HepG2 (cell line): Measurements from ENCODE around the gene ADGRG1.

Experiments
- CTCF ChIP-seq: sonication (generic); formaldehyde crosslinking; IDR thresholded peaks from 2 replicates; pipeline ENCODE4 v1.5.0; 2020; ENCODE audit warnings: mild to moderate bottlenecking, missing genetic modification reagents, moderate library complexity
- DBP ChIP-seq: sonication (generic); formaldehyde crosslinking; IDR thresholded peaks from 2 replicates; pipeline ENCODE4 v1.4.0; 2020; ENCODE audit warnings: missing genetic modification reagents; ENCODE audit errors: not compliant biosample characterization
- FOXK1 ChIP-seq: sonication (generic); formaldehyde crosslinking; IDR thresholded peaks from 2 replicates; pipeline ENCODE4 v1.4.0; 2020; ENCODE audit warnings: low read depth, missing genetic modification reagents, borderline replicate concordance
- HMGXB4 ChIP-seq, 2 experiments: sonication (generic) in 1 of 2; formaldehyde crosslinking in 1 of 2; IDR thresholded peaks; 2 replicates each; pipeline versions ENCODE4 v1.4.0 to v1.6.1; 2018 to 2020; ENCODE audit warnings: missing genetic modification reagents in 2 of 2, borderline replicate concordance in 1 of 2, low read depth in 1 of 2, mild to moderate bottlenecking in 1 of 2, missing biosample characterization in 1 of 2
- HOXA7 ChIP-seq: sonication (generic); formaldehyde crosslinking; IDR thresholded peaks from 2 replicates; pipeline ENCODE4 v1.8.1; 2022; ENCODE audit warnings: mild to moderate bottlenecking, missing genetic modification reagents, moderate library complexity
- MYNN ChIP-seq: sonication (generic); formaldehyde crosslinking; IDR thresholded peaks from 2 replicates; pipeline ENCODE4 v1.4.0; 2020; ENCODE audit warnings: mild to moderate bottlenecking, low read depth, missing genetic modification reagents
- POLR2A ChIP-seq, 2 experiments: IDR thresholded peaks; 2 replicates each; pipeline ENCODE4 v1.6.1; 2011; ENCODE audit warnings: low read depth in 2 of 2, low read length in 2 of 2, mild to moderate bottlenecking in 1 of 2, moderate library complexity in 1 of 2; ENCODE audit not compliant: insufficient read depth in 1 of 2
- PREB ChIP-seq: sonication (generic); formaldehyde crosslinking; IDR thresholded peaks from 2 replicates; pipeline ENCODE4 v1.4.0; 2020; ENCODE audit warnings: missing genetic modification reagents
- ZBTB3 ChIP-seq: sonication (generic); formaldehyde crosslinking; IDR thresholded peaks from 2 replicates; pipeline ENCODE4 v1.4.0; 2020; ENCODE audit warnings: low read depth, mild to moderate bottlenecking, moderate library complexity, missing genetic modification reagents, borderline replicate concordance
- ZBTB34 ChIP-seq: sonication (generic); formaldehyde crosslinking; IDR thresholded peaks from 2 replicates; pipeline ENCODE4 v1.8.0; 2022; ENCODE audit warnings: mild to moderate bottlenecking, missing genetic modification reagents
- ZNF383 ChIP-seq: sonication (generic); formaldehyde crosslinking; IDR thresholded peaks from 2 replicates; pipeline ENCODE4 v1.4.0; 2020; ENCODE audit warnings: missing genetic modification reagents, mild to moderate bottlenecking, borderline replicate concordance
- ZNF547 ChIP-seq: sonication (generic); formaldehyde crosslinking; IDR thresholded peaks from 2 replicates; pipeline ENCODE4 v1.5.1; 2020; ENCODE audit warnings: mild to moderate bottlenecking, missing genetic modification reagents

- TF ChIP-seq ZNF547 (CRISPR knock-in tag) (no peak), HMGXB4 (CRISPR knock-in tag; IDR thresholded peaks at IDR 0.05; ENCODE audit: borderline replicate concordance in 1 of 2, low read depth in 1 of 2) (no peak), ZNF383 (CRISPR knock-in tag) (no peak), CTCF (no peak), DBP (CRISPR knock-in tag) (no peak), FOXK1 (no peak), HOXA7 (no peak), PREB (CRISPR knock-in tag) (no peak), ZBTB34 (CRISPR knock-in tag) (no peak), POLR2A (IDR thresholded peaks at IDR 0.05; ENCODE audit: insufficient read depth in 1 of 2, low read depth in 2 of 2, low read length in 2 of 2) (no peak), MYNN (CRISPR knock-in tag) (no peak), ZBTB3 (no peak)
Measured at GRCh38 chr16:57642160-57643135, 14.0 kb downstream of the ADGRG1 start.
